ENCODE data around the gene ZBED4. TPM values are rescaled to one million over a fixed set of nuclear protein-coding genes. Genes with fewer than 3 reads are reported as not detected.

The ZBED4 gene
- total and polyA plus RNA-seq, 12 donors: 2.1 to 8.6 (median 5.6) TPM

- no peak for TF ChIP-seq POLR2A (IDR thresholded peaks at IDR 0.05)
- TF ChIP-seq, protein P1, sequence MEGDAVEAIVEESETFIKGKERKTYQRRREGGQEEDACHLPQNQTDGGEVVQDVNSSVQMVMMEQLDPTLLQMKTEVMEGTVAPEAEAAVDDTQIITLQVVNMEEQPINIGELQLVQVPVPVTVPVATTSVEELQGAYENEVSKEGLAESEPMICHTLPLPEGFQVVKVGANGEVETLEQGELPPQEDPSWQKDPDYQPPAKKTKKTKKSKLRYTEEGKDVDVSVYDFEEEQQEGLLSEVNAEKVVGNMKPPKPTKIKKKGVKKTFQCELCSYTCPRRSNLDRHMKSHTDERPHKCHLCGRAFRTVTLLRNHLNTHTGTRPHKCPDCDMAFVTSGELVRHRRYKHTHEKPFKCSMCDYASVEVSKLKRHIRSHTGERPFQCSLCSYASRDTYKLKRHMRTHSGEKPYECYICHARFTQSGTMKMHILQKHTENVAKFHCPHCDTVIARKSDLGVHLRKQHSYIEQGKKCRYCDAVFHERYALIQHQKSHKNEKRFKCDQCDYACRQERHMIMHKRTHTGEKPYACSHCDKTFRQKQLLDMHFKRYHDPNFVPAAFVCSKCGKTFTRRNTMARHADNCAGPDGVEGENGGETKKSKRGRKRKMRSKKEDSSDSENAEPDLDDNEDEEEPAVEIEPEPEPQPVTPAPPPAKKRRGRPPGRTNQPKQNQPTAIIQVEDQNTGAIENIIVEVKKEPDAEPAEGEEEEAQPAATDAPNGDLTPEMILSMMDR (IDR thresholded peaks at IDR 0.05): no peak
- H3K36me3 ChIP-seq (replicated peaks in 1 of 2): peaks cover 0 to 12% of the 10 kb centered on the region in 2 donors
- DNase-seq: no peak
These were observed 31.0 kb downstream of the ZBED4 start for GRCh38 chr22:49884503-49885260.

DNA sequence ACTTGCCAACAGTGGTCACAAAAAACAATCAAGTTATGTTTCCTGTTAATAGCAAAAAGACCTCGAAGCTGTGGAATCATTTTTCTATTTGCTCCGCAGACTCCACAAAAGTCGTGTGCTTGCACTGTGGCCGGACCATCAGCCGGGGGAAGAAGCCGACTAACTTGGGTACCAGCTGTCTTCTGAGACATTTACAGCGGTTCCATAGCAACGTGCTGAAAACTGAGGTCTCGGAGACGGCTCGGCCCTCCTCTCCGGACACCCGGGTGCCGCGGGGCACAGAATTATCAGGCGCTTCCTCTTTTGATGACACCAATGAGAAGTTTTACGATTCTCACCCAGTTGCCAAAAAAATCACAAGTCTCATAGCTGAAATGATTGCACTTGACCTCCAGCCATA lies 31.6 kb downstream of the ZBED4 start:
- Histone ChIP-seq H3K27me3 (no peaks in the 10 kb centered on the region), H3K9me3 (replicated peaks in 1 of 3) (no peaks in the 10 kb centered on the region), H3K36me3 (replicated peaks in 1 of 2) (peaks cover 0 to 12% of the 10 kb centered on the region in 2 donors), H3K4me1 (replicated peaks in 1 of 2) (no peaks in the 10 kb centered on the region), H3K27ac (no peak overlapping the region), H3K4me3 (no peak overlapping the region)
- WGBS, 4 donors: 95 to 99% (median 97%) methylated on average over 17 of the region's 17 CpGs
- DNase-seq: no peak
- TF ChIP-seq, protein P1 (IDR thresholded peaks at IDR 0.05): no peak
- intact Hi-C loops (cut with DNase I): no loop called here

More at GRCh38 chr22:49884503-49885260, 31.0 kb downstream of the ZBED4 start:
- Histone ChIP-seq H3K27me3 (no peaks in the 10 kb centered on the region), H3K27ac (no peak overlapping the region), H3K4me3 (no peak overlapping the region), H3K4me1 (replicated peaks in 1 of 2) (no peaks in the 10 kb centered on the region), H3K9me3 (replicated peaks in 1 of 3) (no peaks in the 10 kb centered on the region)
- 92 to 95% (median 94%) methylated on average over 29 to 31 of the region's 31 CpGs for WGBS, 4 donors
- intact Hi-C loops (cut with DNase I): no loop called here

- WGBS, 4 donors: 98 to 99% (median 98%) methylated on average over 26 to 35 of the region's 35 CpGs
- intact Hi-C loops (cut with DNase I): no loop called here
These were observed 32.2 kb downstream of the ZBED4 start for GRCh38 chr22:49885881-49886280.

GRCh38 chr22:49886346-49887063 lies 32.9 kb downstream of the ZBED4 start:
- intact Hi-C loops (cut with DNase I): no loop called here
- Histone ChIP-seq H3K36me3 (replicated peaks in 1 of 2) (peaks cover 0 to 12% of the 10 kb centered on the region in 2 donors), H3K9me3 (replicated peaks in 1 of 3) (no peaks in the 10 kb centered on the region), H3K27me3 (no peaks in the 10 kb centered on the region), H3K4me1 (replicated peaks in 1 of 2) (no peaks in the 10 kb centered on the region), H3K4me3 (no peak overlapping the region), H3K27ac (no peak overlapping the region)
- DNase-seq: no peak
- TF ChIP-seq POLR2A (IDR thresholded peaks at IDR 0.05): no peak
- TF ChIP-seq, protein P1 (IDR thresholded peaks at IDR 0.05): no peak
- WGBS, 4 donors: 97 to 98% (median 98%) methylated on average over 37 to 41 of the region's 41 CpGs

More at GRCh38 chr22:49885881-49886280, 32.2 kb downstream of the ZBED4 start:
- H3K4me1 ChIP-seq (replicated peaks in 1 of 2): no peaks in the 10 kb centered on the region
- H3K36me3 ChIP-seq (replicated peaks in 1 of 2): peaks cover 0 to 12% of the 10 kb centered on the region in 2 donors
- no peaks in the 10 kb centered on the region for H3K9me3 ChIP-seq (replicated peaks in 1 of 3)
- no peak overlapping the region for H3K27ac ChIP-seq
- no peaks in the 10 kb centered on the region for H3K27me3 ChIP-seq
- DNase-seq: no peak
- no peak overlapping the region for H3K4me3 ChIP-seq
- no peak for TF ChIP-seq POLR2A (IDR thresholded peaks at IDR 0.05)
- TF ChIP-seq, protein P1 (IDR thresholded peaks at IDR 0.05): no peak

Data from adrenal gland (tissue), 12 donors.